ENCODE results near the gene FOXA3.
A peak's percentile ranks its signal among the peaks of the same experiment; 100 is the strongest.

Gene FOXA3

DNA sequence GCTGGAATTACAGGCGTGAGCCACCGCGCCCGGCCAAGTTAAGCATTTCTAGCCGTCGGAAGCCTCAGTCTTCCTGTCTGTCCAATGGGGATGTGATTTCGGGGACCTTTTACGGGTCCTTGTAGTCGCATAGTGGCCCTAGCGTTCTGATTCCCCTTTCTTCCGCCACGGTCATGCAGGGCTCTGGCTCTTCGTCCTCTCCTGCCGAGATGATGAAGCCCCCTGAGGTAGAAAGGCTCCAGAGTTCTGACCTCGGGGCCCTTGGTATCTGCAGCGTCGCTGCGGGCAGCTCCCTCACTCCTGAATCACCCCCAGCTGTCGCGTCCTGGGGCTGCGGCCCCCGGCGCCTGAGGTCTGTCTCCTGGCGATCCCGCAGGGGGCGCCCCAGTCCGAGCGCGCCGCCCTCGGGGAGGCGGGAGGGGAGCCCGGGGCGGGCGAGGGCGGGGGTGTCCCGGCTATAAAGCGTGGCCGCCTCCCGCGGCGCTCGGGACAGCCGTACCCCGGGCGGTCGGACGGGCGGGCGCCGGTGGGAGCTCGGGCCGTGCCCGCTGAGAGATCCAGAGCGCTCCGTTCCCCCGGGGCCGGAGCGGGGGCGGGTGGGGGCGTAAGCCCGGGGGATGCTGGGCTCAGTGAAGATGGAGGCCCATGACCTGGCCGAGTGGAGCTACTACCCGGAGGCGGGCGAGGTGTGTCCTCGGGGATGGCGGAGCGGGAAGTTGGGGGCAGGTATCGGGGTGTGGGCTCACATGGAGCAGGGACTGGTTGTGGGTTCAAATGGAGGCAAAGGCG is at the start of gene FOXA3 (continued):
- TF ChIP-seq, protein P1, sequence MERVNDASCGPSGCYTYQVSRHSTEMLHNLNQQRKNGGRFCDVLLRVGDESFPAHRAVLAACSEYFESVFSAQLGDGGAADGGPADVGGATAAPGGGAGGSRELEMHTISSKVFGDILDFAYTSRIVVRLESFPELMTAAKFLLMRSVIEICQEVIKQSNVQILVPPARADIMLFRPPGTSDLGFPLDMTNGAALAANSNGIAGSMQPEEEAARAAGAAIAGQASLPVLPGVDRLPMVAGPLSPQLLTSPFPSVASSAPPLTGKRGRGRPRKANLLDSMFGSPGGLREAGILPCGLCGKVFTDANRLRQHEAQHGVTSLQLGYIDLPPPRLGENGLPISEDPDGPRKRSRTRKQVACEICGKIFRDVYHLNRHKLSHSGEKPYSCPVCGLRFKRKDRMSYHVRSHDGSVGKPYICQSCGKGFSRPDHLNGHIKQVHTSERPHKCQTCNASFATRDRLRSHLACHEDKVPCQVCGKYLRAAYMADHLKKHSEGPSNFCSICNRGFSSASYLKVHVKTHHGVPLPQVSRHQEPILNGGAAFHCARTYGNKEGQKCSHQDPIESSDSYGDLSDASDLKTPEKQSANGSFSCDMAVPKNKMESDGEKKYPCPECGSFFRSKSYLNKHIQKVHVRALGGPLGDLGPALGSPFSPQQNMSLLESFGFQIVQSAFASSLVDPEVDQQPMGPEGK (tag by site-specific recombination; IDR thresholded peaks at IDR 0.05): peak; percentile 64
- TF ChIP-seq, protein P2, sequence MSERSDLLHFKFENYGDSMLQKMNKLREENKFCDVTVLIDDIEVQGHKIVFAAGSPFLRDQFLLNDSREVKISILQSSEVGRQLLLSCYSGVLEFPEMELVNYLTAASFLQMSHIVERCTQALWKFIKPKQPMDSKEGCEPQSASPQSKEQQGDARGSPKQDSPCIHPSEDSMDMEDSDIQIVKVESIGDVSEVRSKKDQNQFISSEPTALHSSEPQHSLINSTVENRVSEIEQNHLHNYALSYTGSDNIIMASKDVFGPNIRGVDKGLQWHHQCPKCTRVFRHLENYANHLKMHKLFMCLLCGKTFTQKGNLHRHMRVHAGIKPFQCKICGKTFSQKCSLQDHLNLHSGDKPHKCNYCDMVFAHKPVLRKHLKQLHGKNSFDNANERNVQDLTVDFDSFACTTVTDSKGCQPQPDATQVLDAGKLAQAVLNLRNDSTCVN (tag by site-specific recombination; optimal IDR thresholded peaks at IDR 0.05): peak; percentile 26
- TF ChIP-seq, protein P3, sequence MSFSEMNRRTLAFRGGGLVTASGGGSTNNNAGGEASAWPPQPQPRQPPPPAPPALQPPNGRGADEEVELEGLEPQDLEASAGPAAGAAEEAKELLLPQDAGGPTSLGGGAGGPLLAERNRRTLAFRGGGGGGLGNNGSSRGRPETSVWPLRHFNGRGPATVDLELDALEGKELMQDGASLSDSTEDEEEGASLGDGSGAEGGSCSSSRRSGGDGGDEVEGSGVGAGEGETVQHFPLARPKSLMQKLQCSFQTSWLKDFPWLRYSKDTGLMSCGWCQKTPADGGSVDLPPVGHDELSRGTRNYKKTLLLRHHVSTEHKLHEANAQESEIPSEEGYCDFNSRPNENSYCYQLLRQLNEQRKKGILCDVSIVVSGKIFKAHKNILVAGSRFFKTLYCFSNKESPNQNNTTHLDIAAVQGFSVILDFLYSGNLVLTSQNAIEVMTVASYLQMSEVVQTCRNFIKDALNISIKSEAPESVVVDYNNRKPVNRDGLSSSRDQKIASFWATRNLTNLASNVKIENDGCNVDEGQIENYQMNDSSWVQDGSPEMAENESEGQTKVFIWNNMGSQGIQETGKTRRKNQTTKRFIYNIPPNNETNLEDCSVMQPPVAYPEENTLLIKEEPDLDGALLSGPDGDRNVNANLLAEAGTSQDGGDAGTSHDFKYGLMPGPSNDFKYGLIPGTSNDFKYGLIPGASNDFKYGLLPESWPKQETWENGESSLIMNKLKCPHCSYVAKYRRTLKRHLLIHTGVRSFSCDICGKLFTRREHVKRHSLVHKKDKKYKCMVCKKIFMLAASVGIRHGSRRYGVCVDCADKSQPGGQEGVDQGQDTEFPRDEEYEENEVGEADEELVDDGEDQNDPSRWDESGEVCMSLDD (tag by site-specific recombination; IDR thresholded peaks at IDR 0.05): peak; percentile 77
- TF ChIP-seq ZNF211 (tag by site-specific recombination; IDR thresholded peaks at IDR 0.05; ENCODE audit: low read depth) (no peak), ZNF311 (tag by site-specific recombination; IDR thresholded peaks at IDR 0.05; ENCODE audit: borderline replicate concordance) (no peak), SP3 (tag by site-specific recombination; IDR thresholded peaks at IDR 0.05) (peak; percentile 28), GLIS2 (tag by site-specific recombination; IDR thresholded peaks at IDR 0.05) (peak; percentile 67; the same call in 1 of the 2 replicates), ZNF561 (tag by site-specific recombination; IDR thresholded peaks at IDR 0.05; ENCODE audit: borderline replicate concordance) (peak; percentile 37; the same call in 1 of the 2 replicates), IKZF3 (tag by site-specific recombination; IDR thresholded peaks at IDR 0.05) (no peak), HOXC10 (CRISPR knock-in tag; IDR thresholded peaks at IDR 0.05) (no peak), ZNF664 (tag by site-specific recombination; IDR thresholded peaks at IDR 0.05) (no peak), ZNF223 (tag by site-specific recombination; IDR thresholded peaks at IDR 0.05) (no peak), ZSCAN30 (tag by site-specific recombination; IDR thresholded peaks at IDR 0.05) (0 out of 2 replicates have a peak, but pooled peaks have one; percentile 39), GLIS1 (tag by site-specific recombination; IDR thresholded peaks at IDR 0.05) (peak; percentile 84; the same call in 1 of the 2 replicates), ZNF248 (tag by site-specific recombination; IDR thresholded peaks at IDR 0.05) (no peak), ZEB2 (tag by site-specific recombination; IDR thresholded peaks at IDR 0.05) (no peak)
- TF ChIP-seq, protein P4, sequence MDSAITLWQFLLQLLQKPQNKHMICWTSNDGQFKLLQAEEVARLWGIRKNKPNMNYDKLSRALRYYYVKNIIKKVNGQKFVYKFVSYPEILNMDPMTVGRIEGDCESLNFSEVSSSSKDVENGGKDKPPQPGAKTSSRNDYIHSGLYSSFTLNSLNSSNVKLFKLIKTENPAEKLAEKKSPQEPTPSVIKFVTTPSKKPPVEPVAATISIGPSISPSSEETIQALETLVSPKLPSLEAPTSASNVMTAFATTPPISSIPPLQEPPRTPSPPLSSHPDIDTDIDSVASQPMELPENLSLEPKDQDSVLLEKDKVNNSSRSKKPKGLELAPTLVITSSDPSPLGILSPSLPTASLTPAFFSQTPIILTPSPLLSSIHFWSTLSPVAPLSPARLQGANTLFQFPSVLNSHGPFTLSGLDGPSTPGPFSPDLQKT (IDR thresholded peaks at IDR 0.05; ENCODE audit: borderline replicate concordance, low read depth, low read length): no peak
- TF ChIP-seq, protein P5, sequence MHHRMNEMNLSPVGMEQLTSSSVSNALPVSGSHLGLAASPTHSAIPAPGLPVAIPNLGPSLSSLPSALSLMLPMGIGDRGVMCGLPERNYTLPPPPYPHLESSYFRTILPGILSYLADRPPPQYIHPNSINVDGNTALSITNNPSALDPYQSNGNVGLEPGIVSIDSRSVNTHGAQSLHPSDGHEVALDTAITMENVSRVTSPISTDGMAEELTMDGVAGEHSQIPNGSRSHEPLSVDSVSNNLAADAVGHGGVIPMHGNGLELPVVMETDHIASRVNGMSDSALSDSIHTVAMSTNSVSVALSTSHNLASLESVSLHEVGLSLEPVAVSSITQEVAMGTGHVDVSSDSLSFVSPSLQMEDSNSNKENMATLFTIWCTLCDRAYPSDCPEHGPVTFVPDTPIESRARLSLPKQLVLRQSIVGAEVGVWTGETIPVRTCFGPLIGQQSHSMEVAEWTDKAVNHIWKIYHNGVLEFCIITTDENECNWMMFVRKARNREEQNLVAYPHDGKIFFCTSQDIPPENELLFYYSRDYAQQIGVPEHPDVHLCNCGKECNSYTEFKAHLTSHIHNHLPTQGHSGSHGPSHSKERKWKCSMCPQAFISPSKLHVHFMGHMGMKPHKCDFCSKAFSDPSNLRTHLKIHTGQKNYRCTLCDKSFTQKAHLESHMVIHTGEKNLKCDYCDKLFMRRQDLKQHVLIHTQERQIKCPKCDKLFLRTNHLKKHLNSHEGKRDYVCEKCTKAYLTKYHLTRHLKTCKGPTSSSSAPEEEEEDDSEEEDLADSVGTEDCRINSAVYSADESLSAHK (tag by site-specific recombination; IDR thresholded peaks at IDR 0.05): no peak
- TF ChIP-seq, protein P6, sequence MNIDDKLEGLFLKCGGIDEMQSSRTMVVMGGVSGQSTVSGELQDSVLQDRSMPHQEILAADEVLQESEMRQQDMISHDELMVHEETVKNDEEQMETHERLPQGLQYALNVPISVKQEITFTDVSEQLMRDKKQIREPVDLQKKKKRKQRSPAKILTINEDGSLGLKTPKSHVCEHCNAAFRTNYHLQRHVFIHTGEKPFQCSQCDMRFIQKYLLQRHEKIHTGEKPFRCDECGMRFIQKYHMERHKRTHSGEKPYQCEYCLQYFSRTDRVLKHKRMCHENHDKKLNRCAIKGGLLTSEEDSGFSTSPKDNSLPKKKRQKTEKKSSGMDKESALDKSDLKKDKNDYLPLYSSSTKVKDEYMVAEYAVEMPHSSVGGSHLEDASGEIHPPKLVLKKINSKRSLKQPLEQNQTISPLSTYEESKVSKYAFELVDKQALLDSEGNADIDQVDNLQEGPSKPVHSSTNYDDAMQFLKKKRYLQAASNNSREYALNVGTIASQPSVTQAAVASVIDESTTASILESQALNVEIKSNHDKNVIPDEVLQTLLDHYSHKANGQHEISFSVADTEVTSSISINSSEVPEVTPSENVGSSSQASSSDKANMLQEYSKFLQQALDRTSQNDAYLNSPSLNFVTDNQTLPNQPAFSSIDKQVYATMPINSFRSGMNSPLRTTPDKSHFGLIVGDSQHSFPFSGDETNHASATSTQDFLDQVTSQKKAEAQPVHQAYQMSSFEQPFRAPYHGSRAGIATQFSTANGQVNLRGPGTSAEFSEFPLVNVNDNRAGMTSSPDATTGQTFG (tag by site-specific recombination; IDR thresholded peaks at IDR 0.05; ENCODE audit: borderline replicate concordance): no peak
- TF ChIP-seq, protein P7, sequence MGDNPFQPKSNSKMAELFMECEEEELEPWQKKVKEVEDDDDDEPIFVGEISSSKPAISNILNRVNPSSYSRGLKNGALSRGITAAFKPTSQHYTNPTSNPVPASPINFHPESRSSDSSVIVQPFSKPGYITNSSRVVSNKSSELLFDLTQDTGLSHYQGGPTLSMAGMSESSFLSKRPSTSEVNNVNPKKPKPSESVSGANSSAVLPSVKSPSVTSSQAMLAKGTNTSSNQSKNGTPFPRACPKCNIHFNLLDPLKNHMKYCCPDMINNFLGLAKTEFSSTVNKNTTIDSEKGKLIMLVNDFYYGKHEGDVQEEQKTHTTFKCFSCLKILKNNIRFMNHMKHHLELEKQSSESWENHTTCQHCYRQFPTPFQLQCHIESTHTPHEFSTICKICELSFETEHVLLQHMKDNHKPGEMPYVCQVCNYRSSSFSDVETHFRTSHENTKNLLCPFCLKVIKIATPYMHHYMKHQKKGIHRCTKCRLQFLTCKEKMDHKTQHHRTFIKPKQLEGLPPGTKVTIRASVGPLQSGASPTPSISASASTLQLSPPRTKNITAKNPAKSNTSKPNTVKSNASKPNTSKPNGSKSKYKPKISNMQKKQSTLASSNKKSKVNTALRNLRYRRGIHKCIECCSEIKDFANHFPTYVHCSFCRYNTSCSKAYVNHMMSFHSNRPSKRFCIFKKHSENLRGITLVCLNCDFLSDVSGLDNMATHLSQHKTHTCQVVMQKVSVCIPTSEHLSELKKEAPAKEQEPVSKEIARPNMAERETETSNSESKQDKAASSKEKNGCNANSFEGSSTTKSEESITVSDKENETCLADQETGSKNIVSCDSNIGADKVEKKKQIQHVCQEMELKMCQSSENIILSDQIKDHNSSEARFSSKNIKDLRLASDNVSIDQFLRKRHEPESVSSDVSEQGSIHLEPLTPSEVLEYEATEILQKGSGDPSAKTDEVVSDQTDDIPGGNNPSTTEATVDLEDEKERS (tag by site-specific recombination; IDR thresholded peaks at IDR 0.05): peak; percentile 74; the same call in 1 of the 2 replicates

Data from HEK293 (cell line).